Hepatic stellate cell (primary cell): Measurements from ENCODE around the gene R3HDM2.
"Not testable (repeated sequence)": the region's sequence is repeated elsewhere in the genome, so short reads cannot be mapped to it uniquely, and the experiment has no call there.

Experiments used
- DNase-seq: peaks from one replicate; pipeline ENCODE4 v3.0.0; 2011; ENCODE audit warnings: low spot score

Gene R3HDM2

DNA sequence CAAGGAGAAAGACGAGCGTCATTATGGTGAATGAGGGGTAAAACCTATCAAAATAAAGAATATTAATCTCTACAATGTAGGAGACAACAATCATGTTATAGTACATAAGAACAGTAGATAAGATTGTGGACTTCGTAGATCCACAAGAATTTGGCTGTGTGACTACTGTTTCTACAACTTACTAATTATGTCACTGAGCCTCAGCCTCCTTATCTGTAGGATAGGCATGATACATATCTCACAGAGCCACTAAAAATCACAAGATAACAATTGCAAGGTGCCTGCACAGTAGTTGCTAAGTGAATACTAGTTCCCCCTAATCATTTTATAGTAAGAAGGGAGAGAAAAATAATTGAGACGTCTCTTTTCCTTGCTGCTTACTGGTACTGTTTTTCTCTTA lies 101.6 kb downstream of the R3HDM2 start:
- no peak for DNase-seq

- DNase-seq, result no peak
These were observed 105.4 kb downstream of the R3HDM2 start for GRCh38 chr12:57325395-57325794.

GRCh38 chr12:57323416-57323815 lies 107.4 kb downstream of the R3HDM2 start:
- no peak for DNase-seq

DNA sequence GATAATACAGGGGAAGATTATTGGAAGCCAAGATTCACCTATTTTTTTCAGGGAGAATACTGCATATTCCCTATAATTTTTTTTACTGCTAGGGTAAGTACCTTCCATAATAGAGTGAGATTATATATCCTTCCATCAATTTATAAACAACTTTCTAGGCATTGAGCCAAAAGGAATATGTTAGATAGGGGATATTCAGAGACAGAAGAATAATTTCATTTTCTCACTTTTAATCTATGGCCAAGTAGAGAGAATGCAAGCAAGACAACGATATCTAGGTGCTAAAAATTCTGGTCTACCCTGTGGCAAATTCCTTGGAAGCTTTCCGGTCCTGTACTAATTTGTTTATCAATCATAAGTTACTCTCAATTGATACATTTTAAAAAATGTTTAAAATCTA lies 110.2 kb downstream of the R3HDM2 start:
- DNase-seq, result no peak

DNA sequence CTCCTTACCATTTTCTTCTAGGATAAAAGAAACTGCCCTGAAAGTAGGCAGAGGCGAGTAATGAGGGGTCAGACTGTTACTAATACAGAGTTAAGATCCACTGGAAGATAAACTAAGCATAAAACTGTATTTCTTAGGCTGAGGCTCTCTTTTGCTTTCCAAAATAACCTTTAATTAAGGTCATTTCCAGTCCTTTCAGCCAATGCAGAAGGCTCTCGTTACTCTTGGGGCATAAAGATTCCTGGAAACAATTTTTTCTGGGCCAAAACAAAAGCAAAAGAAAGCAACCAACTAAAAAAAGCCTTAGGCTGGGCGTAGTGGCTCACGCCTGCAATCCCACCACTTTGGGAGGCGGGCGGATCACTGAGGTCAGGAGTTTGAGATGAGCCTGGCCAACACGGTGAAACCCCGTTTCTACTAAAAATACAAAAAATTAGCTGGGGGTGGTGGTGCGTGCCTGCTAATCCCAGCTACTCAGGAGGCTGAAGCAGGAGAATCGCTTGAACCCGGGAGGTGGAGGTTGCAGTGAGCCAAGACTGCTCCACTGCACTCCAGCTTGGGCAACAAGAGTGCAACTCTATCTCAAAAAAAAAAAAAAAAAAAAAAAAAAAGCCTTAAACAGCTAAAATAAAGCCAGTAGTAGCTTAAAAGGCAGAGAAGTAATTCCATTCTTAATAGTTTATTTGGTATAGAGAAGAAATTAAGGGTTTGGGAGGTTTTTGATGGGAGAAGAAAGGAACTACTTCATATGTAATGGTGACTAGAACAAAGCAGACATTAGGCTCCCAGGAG lies 111.0 kb downstream of the R3HDM2 start:
- DNase-seq, result no peak

DNA sequence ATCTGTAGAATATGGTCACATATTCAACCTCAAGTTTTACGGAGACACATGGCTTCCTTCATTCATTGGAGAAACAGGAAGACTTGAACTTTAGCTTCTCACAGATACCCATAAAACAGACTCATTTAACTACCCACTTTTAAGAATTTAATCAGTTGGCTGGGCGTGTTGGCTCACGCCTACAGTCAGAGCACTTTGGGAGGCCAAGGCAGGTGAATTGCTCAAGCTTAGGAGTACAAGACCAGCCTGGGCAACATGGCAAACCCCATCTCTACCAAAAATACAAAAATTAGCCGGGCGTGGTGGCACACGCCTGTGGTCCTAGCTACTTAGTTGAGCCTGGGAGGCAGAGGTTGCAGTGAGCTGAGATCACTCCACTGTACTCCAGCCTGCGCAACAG lies 115.2 kb downstream of the R3HDM2 start:
- DNase-seq, result no peak

GRCh38 chr12:57312287-57312686 lies 118.6 kb downstream of the R3HDM2 start:
- not testable (repeated sequence) for DNase-seq

DNA sequence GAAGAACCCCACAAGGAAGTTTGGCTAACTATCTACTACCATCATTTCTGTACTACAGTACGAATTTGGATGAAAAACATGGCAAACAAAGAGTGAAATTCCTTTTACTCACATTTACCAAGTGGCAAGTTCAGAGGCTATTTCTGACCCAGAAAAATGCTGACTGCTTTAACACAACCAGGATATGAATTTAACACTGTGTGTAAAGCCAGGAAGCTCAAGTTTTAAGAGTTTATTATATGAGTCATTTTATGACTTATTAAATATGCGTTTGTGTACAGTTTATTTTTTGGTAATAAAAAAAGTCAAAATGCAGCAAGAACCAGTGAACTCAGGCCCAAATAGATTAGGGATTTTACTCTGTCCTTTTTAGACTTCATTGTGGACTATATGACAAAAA lies 121.4 kb downstream of the R3HDM2 start:
- peak; percentile 43 for DNase-seq

DNA sequence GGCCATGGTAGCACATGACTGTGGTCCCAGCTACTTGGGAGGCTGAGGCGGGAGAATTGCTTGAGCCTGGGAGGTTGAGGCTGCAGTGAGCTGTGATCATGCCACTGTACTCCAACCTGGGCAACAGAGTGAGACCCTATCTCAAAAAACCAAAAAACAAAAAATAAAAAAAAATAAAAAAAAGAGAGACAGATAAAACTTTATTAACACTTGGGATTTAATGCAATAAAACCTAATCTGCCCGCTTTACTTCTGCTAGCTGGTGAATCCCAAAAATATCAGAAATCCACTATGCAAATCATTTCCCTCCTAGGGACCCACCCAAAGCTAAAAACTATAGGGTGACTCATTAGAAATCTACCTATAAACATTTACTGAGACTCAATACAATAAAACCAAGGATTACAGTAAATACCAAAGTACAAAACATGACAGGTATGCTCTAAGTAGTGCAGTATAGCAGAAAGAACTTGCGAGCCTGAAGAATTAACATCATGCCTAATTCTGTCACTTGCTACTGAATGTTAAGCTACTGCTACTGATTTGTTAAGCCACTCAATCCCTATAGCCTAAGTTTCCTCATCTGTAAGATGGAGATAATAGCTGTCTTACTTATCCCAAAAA lies 129.8 kb downstream of the R3HDM2 start:
- DNase-seq, result no peak

- DNase-seq, result no peak
These were observed 131.3 kb downstream of the R3HDM2 start for GRCh38 chr12:57299514-57300016.

DNA sequence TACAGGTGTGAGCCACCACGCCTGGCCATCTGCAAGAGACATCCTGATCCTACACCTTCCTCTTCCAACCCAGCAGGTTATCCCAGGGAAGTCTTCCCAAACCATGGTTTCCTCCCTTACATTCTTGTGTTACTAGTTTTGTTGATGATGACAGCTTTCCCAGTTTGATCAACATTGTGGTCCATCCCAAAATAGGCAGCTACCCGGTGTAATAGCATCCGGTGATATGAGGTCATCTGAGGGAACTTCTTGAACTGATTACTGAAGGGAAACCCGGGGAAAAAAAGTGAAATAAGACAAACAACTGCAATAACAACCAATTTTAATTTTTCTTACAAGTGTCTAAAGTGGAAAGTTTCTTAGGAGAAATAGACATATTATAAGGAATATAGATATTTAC lies 134.6 kb downstream of the R3HDM2 start:
- DNase-seq, result no peak

GRCh38 chr12:57282073-57282472 lies 148.8 kb downstream of the R3HDM2 start:
- not testable (repeated sequence) for DNase-seq

- DNase-seq, result peak; percentile 76
These were observed 150.4 kb downstream of the R3HDM2 start for GRCh38 chr12:57280211-57281062.

DNA sequence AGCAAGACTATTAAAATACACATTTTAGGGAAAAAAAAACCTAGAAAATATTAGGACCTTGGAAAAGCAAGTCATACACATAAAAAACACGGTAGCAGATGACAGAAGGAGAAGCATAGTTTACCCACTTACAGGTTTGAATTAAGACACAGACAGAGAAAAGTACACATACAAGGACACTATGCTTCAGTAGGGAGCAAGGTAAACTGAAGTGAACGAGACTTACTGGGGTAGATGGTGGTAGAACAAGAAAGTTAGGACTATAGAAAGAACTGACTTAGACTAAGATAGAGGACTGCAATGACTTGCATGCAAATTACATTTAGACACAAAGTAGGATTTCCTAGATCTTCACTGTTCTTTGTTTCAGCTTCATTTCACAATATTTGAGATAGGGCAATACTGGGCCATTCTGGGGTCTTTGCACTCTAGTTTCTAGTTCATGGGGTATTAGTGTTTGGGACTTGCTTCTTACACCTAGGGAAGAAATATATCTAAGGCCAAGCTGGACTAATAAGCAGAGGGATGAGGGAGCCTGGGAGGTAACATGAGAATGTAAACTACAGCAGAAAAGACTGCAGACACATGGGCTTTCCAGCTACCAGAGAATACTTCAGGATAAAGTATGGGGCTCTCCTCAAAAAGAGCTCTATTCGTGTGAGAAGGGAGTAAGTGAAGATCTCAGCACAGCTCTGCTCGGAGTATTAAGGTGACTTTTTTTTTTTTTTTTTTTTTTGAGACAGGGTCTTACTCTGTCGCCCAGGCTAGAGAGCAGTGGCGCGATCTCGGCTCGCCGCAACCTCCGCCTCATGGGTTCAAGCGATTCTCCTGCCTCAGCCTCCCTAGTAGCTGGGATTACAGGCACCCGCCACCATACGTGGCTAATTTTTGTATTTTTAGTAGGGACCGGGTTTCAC lies 152.1 kb downstream of the R3HDM2 start:
- DNase-seq, result no peak

- DNase-seq, result peak; percentile 35
These were observed 153.8 kb downstream of the R3HDM2 start for GRCh38 chr12:57276935-57277563.

DNA sequence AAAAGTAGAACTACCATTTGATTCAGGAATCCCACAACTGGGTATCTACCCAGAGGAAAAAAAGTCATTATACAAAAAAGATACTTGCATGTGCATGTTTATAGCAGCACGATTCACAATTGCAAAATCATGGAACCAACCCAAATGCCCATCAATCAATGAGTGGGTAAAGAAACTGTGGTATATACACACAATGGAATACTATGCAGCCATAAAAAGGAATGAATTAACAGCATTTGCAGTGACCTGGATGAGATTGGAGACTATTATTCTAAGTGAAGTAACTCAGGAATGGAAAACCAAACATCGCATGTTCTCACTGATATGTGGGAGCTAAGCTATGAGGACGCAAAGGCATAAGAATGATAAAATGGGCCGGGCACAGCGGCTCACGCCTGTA lies 154.6 kb downstream of the R3HDM2 start:
- DNase-seq, result not testable (repeated sequence)

- DNase-seq, result no peak
These were observed 157.3 kb downstream of the R3HDM2 start for GRCh38 chr12:57273516-57273915.

DNA sequence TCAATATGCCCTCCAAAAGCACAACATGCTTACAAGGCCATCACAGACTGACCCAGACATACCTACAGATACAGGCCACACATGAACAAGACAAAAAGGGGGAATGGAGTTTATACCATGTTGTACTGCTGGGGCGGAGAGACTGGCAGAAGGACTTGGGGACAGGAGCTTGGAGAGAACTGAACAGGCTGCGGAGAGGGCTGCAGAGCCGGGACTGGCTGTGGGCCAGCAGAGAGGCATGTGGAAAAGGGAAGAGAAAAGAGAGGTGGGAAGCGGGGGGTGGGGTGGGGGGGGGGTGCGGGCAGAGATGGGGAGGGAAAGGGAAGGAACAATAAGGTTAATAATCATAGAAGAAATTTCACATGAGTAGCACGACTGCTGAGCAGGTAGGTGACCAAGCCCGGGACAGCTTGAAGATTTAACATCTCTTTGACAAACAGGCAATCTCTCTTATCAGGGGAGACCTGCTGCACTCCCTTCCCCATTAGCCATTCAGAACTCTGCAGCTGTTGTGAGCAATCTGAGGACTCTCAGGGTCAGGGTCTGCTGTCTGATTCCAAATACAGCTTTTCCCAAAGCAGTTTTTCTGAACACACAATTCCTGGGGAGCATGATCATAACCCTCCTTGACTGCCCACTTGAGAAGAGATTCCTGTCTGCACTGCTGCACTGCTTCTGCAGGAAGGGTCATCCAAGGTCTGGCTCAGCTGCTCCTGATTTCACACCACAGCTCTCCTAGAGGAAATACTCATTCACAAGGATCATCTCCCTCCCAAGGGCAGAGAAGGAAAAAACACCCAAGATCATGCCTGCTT lies 158.3 kb downstream of the R3HDM2 start:
- no peak for DNase-seq

GRCh38 chr12:57270966-57271470 lies 159.8 kb downstream of the R3HDM2 start:
- DNase-seq, result no peak

DNA sequence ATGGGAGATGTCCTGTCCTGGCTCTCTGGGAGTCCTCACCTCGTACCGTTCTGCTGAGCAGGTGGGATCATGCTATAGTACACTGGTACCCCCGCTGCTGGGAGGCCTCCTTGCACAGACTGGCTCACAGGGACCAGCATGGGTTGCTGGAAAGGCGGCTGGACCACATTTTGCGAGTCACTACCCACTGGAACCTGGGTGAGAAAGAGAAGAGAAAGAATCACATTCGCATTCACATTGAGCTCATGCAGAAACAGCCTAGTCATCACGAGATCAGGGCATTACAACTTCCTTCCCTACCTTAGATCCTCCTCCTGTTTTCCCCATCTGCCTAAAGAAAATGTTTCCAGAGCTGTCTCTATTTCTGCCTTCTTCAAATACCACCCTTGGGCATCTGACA lies 162.6 kb downstream of the R3HDM2 start:
- DNase-seq, result no peak
